Stimulated activated naive CD8-positive, alpha-beta T cell treated with anti-CD3 and anti-CD28 coated beads, Interleukin-15, Interleukin-2, amounts not matched to agents 100 ng/mL and 50 ng/mL, for 24 hours (primary cell): Measurements from ENCODE around the gene TEX47.

Experiments
- H3K27ac Mint-ChIP-seq: one replicate; pipeline ENCODE4 v1.8.0; 2021; ENCODE audit warnings: mild to moderate bottlenecking, mixed read lengths
- H3K27me3 Mint-ChIP-seq: one replicate; pipeline ENCODE4 v1.8.0; 2021; ENCODE audit warnings: mixed read lengths
- H3K36me3 Mint-ChIP-seq: one replicate; pipeline ENCODE4 v1.8.0; 2021; ENCODE audit warnings: low read depth, mixed read lengths
- H3K4me1 Mint-ChIP-seq: one replicate; pipeline ENCODE4 v1.8.0; 2021; ENCODE audit warnings: low read depth, mixed read lengths
- H3K4me3 Mint-ChIP-seq: one replicate; pipeline ENCODE4 v1.8.0; 2021; ENCODE audit warnings: mild to moderate bottlenecking, mixed read lengths
- H3K9me3 Mint-ChIP-seq: one replicate; pipeline ENCODE4 v1.8.0; 2021; ENCODE audit warnings: mixed read lengths

The TEX47 gene

DNA sequence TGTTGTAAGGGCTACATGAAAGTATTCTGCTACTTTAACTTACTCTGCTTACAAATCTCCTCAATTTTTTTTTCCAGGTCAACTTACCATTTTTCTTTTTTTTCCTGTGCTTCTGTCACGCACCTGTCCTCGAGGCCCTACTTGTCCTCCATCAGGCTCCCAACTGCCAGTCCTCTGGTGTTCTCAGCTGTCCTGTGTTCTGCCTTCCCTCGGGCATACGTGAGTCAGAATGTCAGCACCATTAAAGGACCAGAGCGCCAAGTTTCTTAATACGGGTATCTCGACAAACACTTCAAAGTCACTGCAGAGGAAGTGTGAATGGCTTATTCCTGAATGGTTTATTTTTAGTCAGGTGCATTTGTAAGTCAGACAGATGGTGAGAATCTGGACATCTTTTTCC is at the start of gene TEX47:
TSS of gene TEX47 (minus strand) at position 185 of the 400 bp plus-strand sequence. CDS start 795 bp downstream, outside the sequence.
- H3K4me3 Mint-ChIP-seq = no peak within 1 kb of the TSS
- no peak within 1 kb of the TSS for H3K27ac Mint-ChIP-seq
- no peaks in the 10 kb centered on the region for H3K27me3 Mint-ChIP-seq
- no peaks in the 10 kb centered on the region for H3K36me3 Mint-ChIP-seq
- H3K4me1 Mint-ChIP-seq = no peaks in the 10 kb centered on the region
- no peaks in the 10 kb centered on the region for H3K9me3 Mint-ChIP-seq

DNA sequence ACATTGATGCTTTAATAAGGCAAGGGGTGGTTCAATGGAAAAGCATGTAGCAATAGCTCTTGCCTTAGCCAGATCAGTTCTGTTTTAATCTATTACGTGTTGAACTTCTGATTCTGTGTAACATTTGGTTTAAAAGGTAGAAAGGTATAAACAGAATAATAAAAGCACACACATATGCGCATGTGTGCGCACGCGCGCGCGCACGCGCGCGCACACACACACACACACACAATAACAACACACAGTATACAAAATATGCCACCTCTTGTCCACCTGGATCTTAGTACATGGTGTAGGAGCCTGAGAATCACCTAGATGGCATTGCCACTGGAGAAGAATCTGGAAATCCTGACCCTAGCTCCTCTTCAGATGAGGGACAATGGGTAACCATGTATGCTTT is 49.6 kb upstream of the TEX47 start:
- Mint-ChIP-seq H3K36me3 (no peaks in the 10 kb centered on the region), H3K27ac (no peak overlapping the region), H3K27me3 (no peaks in the 10 kb centered on the region), H3K4me1 (no peaks in the 10 kb centered on the region), H3K9me3 (no peaks in the 10 kb centered on the region), H3K4me3 (no peak overlapping the region)

DNA sequence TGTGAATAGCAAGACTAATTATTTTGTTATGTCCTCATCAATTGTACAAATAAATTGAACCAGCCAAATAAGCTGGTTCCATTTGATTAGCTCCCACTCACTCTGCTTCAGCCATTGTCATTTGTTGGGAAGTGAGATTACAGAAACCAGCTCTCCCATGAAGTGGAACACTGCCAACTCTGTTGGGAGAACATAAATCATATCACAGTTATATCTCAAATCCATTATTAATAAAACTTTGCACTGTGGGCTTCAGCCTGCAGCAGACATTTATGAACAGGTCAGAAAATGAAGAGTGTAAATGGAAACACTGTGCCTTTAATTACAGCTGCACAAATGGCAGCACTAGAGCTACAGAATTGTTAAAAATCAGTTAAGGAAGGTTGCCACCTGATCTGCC is 46.7 kb upstream of the TEX47 start:
- H3K27ac Mint-ChIP-seq = no peak overlapping the region
- no peaks in the 10 kb centered on the region for H3K36me3 Mint-ChIP-seq
- H3K4me3 Mint-ChIP-seq = no peak overlapping the region
- H3K4me1 Mint-ChIP-seq = no peaks in the 10 kb centered on the region
- no peaks in the 10 kb centered on the region for H3K9me3 Mint-ChIP-seq
- H3K27me3 Mint-ChIP-seq = no peaks in the 10 kb centered on the region

DNA sequence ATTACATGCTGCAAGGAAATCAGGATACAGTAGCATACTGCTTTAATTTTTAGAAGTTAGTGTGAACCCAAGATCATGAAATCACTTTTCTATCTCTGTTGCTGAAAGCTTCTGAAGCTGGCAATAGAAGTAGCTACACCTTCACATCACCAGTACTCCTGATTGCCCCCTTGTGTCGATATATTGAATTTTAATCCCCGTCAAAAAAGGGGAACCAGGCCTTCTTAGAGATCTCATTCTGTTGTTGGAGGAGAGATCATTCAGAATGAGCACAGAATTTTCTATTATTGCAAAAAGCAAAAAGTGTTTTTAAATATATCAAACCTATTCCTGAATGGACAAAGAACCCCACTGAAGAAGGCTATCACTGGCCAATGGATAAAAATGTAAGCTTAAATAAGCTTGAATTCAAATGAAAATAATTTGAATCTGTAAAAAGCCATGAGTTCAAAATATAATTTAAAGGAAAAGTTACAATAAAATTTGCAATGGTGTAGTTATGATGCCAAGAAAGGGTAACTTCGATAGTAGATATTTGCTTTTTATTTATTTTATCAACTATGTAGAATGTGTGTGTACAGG is 39.7 kb upstream of the TEX47 start:
- H3K36me3 Mint-ChIP-seq = no peaks in the 10 kb centered on the region
- no peak overlapping the region for H3K4me3 Mint-ChIP-seq
- H3K9me3 Mint-ChIP-seq = no peaks in the 10 kb centered on the region
- no peaks in the 10 kb centered on the region for H3K27me3 Mint-ChIP-seq
- no peak overlapping the region for H3K27ac Mint-ChIP-seq
- no peaks in the 10 kb centered on the region for H3K4me1 Mint-ChIP-seq

DNA sequence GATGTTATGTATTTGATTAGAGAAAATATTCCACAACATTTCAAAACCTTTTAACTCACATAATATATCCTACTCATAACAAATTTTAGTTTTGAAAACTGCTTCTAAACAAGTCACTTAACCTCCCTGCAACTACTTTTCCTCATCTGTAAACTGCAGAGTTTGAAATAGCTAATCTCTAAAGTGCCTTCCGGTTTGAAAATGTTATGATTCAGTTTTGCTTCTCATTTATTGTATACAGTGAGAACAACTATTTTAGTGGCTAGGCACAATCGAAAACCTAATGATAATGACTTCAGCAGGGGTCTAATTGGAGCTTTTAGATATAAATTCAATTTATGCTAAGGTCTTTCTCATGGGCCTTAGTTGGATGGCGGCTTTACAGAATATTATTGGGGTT is 30.7 kb upstream of the TEX47 start:
- Mint-ChIP-seq H3K27me3 (no peaks in the 10 kb centered on the region), H3K4me3 (no peak overlapping the region), H3K9me3 (peaks cover 6% of the 10 kb centered on the region), H3K27ac (no peak overlapping the region), H3K36me3 (no peaks in the 10 kb centered on the region), H3K4me1 (no peaks in the 10 kb centered on the region)

DNA sequence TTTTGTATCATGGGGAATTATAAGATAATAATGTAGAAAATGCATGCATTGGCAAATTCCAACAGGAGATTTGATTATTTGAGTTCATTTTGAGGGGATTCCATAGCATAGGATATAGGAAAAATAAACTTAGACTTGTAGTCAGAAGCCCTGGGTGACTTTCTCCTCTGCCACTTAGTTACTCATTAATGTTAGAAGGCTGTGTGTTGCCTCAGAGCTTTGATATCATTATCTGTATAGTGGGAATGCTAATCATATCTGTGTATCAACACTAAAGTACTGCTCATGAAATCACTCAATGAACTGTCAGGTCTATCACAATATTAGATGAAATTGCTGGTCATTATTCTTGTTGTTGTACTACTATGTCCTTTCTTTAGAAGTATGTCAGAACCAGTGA is 23.0 kb upstream of the TEX47 start:
- Mint-ChIP-seq H3K27ac (no peak overlapping the region), H3K9me3 (no peaks in the 10 kb centered on the region), H3K27me3 (no peaks in the 10 kb centered on the region), H3K36me3 (no peaks in the 10 kb centered on the region), H3K4me1 (no peaks in the 10 kb centered on the region), H3K4me3 (no peak overlapping the region)

DNA sequence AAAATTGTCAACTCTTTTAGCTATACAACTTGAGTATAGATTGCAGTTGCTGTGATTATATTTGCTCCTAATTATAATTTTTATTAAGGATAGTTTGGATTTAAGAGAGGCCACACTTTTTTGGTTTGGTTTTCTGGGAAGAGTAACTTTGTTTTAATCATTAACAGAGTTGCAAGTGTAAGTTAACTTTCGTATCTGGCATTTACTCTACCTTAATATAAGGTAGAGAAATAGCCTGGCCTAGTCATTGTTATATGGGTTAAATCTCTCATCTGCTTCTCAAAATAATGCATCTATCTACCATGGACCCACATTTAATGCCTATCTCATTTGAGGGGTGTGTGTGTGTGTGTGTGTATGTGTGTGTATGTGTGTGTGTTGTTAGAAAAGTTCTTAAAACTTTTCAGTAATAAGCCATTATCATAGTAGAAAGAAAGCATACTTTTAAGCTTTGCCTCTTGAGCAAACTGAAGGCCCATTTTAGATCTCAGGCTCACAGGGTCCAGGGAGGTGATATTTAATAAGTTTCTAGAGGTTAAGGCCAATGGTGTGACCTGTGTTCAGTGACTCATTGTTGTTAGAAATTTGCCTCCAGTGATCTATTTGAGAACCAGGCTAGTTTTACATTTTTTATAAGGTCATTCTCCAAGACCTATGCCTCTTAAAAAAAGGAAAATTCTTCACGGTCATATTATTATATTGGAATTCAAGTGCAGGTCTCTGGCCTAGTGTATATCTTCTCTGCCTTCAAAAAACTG is 10.9 kb upstream of the TEX47 start:
- H3K36me3 Mint-ChIP-seq = no peaks in the 10 kb centered on the region
- no peaks in the 10 kb centered on the region for H3K27me3 Mint-ChIP-seq
- no peaks in the 10 kb centered on the region for H3K4me1 Mint-ChIP-seq
- H3K9me3 Mint-ChIP-seq = no peaks in the 10 kb centered on the region
- no peak overlapping the region for H3K4me3 Mint-ChIP-seq
- no peak overlapping the region for H3K27ac Mint-ChIP-seq

DNA sequence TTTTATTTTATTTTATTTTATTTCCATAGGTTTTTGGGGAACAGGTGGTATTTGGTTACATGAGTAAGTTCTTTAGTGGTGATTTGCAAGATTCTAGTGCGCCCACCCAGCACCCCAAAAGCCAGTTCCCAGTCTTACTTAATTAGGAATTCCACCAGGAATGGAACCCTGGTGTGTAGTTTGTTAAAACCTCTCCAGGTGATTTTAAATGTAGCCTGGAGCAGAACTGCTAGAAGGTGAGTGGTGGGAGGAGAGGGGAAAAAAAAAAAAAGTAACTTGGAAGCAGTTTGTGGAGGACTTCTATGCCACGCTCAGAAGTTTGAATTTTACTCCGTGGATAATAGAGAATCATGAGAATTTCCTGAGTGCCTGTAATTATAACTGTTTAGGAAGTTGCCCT is 5.5 kb upstream of the TEX47 start:
- Mint-ChIP-seq H3K27ac (no peak overlapping the region), H3K36me3 (no peaks in the 10 kb centered on the region), H3K4me3 (no peak overlapping the region), H3K9me3 (no peaks in the 10 kb centered on the region), H3K27me3 (no peaks in the 10 kb centered on the region), H3K4me1 (no peaks in the 10 kb centered on the region)

DNA sequence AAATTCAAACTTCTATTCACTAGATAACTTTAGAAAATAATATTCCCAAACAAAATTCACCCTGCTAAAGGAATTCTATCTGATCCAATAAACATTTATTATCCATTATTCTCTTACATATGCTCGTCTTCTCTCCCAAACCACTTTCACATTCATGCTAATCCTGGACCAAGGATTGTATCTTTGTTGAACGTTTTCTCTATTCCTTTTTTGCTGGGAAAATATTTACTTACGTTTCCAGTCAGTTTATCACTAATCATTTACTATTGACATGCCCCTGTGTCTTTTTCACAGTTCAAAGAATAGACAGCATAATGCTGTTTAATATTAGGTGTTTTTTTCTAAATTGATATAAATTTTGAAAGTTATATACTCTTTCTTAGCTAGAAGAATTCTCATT is 3.2 kb downstream of the TEX47 start:
- Mint-ChIP-seq H3K9me3 (no peaks in the 10 kb centered on the region), H3K4me1 (no peaks in the 10 kb centered on the region), H3K27ac (no peak overlapping the region), H3K36me3 (no peaks in the 10 kb centered on the region), H3K27me3 (no peaks in the 10 kb centered on the region), H3K4me3 (no peak overlapping the region)

DNA sequence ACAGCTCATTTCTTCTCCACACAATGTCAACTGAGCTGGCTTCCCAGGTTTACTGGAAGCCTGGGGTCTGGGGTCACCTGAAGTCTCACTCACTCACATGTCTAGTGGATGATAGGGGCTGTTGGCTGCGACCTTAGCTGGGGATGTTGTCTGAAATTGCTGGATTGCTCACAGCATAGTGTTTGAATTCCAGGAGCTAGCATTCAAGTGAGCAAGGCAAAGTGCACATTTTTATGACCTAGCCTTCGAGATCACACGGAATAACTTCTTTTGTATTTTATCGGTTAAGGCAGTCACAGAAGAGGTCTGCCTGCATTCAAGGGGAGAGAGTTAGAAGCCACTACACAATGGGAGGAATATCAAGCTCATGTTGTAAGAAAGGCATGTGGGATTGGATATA is 3.6 kb downstream of the TEX47 start:
- Mint-ChIP-seq H3K4me1 (no peaks in the 10 kb centered on the region), H3K9me3 (no peaks in the 10 kb centered on the region), H3K27me3 (no peaks in the 10 kb centered on the region), H3K4me3 (no peak overlapping the region), H3K36me3 (no peaks in the 10 kb centered on the region), H3K27ac (no peak overlapping the region)

DNA sequence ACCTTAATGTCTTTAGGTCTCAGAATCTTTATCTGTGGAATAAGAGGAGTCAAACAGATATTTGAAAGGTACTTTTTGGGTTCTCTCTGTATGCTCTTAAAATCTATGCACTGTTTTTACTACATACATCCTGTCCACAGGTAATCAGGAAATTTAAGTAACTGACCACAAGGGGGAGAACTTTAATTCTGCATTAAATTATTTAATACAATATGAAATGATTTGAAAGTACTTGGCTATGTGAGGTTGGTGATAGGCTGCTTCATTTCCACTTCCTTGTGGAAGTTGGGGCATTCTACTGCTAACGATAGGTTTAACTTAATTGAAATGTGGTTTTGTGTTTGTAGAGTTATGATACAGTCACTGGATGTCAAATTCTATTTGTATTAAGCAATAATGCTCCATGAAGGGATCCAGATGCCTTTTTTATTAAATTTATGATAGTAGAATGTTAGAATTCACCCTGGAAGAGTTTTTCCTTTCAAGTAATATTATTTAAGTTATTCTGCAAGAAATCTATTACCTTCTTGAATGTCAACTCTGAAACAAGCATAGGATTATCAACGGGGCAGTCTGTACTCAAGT is 6.0 kb downstream of the TEX47 start:
- no peaks in the 10 kb centered on the region for H3K4me1 Mint-ChIP-seq
- no peaks in the 10 kb centered on the region for H3K27me3 Mint-ChIP-seq
- H3K36me3 Mint-ChIP-seq = no peaks in the 10 kb centered on the region
- H3K9me3 Mint-ChIP-seq = no peaks in the 10 kb centered on the region
- H3K4me3 Mint-ChIP-seq = no peak overlapping the region
- no peak overlapping the region for H3K27ac Mint-ChIP-seq

DNA sequence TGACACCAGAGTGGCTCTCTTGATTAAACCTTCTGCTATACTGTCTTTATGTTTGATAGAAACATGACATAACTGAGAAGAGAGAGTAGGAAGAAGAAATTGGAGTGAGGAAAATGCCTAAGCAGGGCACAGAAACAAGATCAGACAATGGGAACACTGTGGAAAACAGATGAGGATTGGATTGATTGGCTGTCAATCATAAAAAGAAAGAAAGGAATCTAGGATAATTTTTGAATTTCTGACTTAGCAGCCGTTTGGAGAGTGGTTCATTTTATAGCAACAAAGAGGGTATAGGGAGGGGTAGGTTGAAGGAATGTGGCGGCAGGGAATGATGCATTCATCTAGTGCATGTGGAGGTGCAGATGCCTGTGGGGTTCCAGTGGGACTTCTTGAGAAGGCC is 7.8 kb downstream of the TEX47 start:
- Mint-ChIP-seq H3K4me1 (no peaks in the 10 kb centered on the region), H3K9me3 (no peaks in the 10 kb centered on the region), H3K4me3 (no peak overlapping the region), H3K27me3 (no peaks in the 10 kb centered on the region), H3K27ac (no peak overlapping the region), H3K36me3 (no peaks in the 10 kb centered on the region)

DNA sequence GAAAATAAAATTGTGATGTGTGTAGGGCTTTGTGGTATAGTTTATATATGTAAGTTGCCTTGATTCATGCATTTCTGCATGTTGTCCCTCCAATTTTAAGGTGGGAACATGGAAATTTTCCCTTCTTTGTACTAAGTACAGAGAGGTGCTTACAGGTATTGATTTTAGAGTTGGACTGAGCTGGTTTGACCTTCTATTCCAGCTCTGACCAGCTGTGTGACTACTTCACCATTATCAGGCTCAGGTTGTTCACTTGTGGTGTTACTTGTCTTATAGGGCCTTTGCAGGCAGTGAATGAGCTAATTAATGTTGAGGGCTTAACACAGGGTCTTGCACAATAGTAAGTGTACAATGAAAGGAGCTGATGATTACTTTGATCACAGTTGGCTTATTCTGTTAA is 19.7 kb downstream of the TEX47 start:
- Mint-ChIP-seq H3K9me3 (no peaks in the 10 kb centered on the region), H3K4me3 (no peak overlapping the region), H3K36me3 (no peaks in the 10 kb centered on the region), H3K4me1 (no peaks in the 10 kb centered on the region), H3K27me3 (peaks cover 3% of the 10 kb centered on the region), H3K27ac (no peak overlapping the region)

DNA sequence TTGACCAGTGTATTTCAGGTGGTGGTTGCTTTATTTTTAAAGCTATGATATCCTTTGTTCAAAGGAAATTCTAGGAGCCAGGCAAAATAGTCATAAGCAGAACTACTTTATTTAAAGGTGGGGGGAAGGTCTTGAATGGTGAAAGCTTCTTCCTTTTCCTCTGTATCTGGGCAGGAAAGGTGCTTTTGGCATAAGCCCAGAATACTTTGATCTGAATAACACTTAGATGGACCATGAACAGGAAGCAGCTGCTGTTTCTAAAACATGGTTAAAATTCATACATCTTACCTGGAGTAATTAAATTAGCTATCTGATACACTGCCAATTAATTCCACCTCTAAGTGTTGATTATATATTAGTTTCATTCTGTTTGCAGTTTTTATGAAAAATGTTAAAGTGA is 22.8 kb downstream of the TEX47 start:
- Mint-ChIP-seq H3K36me3 (no peaks in the 10 kb centered on the region), H3K27me3 (peaks cover 3% of the 10 kb centered on the region), H3K4me3 (no peak overlapping the region), H3K27ac (no peak overlapping the region), H3K4me1 (no peaks in the 10 kb centered on the region), H3K9me3 (no peaks in the 10 kb centered on the region)

DNA sequence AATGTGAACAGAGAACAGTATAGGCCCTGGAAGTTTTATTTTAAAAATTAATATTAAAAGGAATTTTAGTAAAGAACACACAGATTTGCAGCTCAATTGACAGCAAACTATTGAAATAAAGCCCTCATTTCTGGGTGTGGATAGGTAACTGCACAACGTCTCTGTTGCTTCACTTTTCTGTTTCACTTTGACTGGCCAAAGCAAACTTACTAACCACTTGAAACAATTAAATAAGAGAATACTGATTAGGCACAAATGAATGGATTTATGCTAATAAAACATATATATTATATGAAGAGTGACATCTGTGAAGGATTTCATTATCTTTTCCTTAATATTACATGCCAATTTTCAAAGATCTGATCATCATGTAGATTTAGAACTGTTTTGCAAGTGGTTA is 24.1 kb downstream of the TEX47 start:
- Mint-ChIP-seq H3K4me1 (no peaks in the 10 kb centered on the region), H3K27me3 (peaks cover 8% of the 10 kb centered on the region), H3K27ac (no peak overlapping the region), H3K9me3 (no peaks in the 10 kb centered on the region), H3K36me3 (no peaks in the 10 kb centered on the region), H3K4me3 (no peak overlapping the region)

DNA sequence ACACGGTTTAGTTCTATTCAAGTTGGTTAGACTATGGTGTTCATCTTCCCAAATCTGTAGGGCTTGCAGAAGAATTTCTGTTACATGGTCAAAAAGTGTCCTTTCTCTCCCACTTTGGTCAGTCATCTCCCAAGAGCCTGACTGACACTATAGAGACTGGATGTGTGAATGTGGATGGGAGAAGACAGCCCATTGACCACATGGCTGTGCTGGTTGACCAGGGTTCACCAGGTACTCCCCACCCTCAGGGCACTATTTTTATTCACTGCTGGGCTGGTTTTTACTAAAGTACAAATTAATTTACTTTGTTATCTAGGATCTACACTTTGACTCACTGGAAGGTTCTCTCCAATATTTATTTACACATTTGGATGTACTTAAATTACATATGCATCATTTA is 33.8 kb downstream of the TEX47 start:
- H3K4me1 Mint-ChIP-seq = peaks cover 6% of the 10 kb centered on the region
- no peaks in the 10 kb centered on the region for H3K9me3 Mint-ChIP-seq
- H3K4me3 Mint-ChIP-seq = no peak overlapping the region
- no peak overlapping the region for H3K27ac Mint-ChIP-seq
- no peaks in the 10 kb centered on the region for H3K36me3 Mint-ChIP-seq
- H3K27me3 Mint-ChIP-seq = peaks cover 51% of the 10 kb centered on the region
